CD4-positive, alpha-beta T cell treated with Interleukin-4 for 4 hours (primary cell): ENCODE measurements around the gene DACH2.
"Not testable (repeated sequence)": the region's sequence is repeated elsewhere in the genome, so short reads cannot be mapped to it uniquely, and the experiment has no call there.

ENCODE experiments used
- DNase-seq: peaks from one replicate; pipeline ENCODE4 v3.0.0-alpha.2; 2020

The DACH2 gene

GRCh38 chrX:86148024-86148511 lies at the start of gene DACH2:
Gene DACH2, plus strand, starts transcription at chrX:86148451.
- DNase-seq, result peak; percentile 16

- DNase-seq, result no peak
These were observed 45.9 kb upstream of the DACH2 start for GRCh38 chrX:86102341-86102740.

- no peak for DNase-seq
These were observed 45.2 kb upstream of the DACH2 start for GRCh38 chrX:86103061-86103460.

- no peak for DNase-seq
These were observed 43.7 kb upstream of the DACH2 start for GRCh38 chrX:86104526-86104925.

- DNase-seq, result no peak
These were observed 26.3 kb upstream of the DACH2 start for GRCh38 chrX:86121916-86122315.

GRCh38 chrX:86133761-86134160 lies 14.5 kb upstream of the DACH2 start:
- peak; percentile 2 for DNase-seq

GRCh38 chrX:86137071-86137470 lies 11.2 kb upstream of the DACH2 start:
- no peak for DNase-seq

- no peak for DNase-seq
These were observed 6.5 kb upstream of the DACH2 start for GRCh38 chrX:86141786-86142185.

- DNase-seq, result no peak
These were observed 2.1 kb upstream of the DACH2 start for GRCh38 chrX:86146102-86146501.

- no peak for DNase-seq
These were observed 343 bp downstream of the DACH2 start for GRCh38 chrX:86148594-86148993.

- no peak for DNase-seq
These were observed 868 bp downstream of the DACH2 start for GRCh38 chrX:86149119-86149518.

- DNase-seq, result no peak
These were observed 6.3 kb downstream of the DACH2 start for GRCh38 chrX:86154553-86154952.

GRCh38 chrX:86171366-86171765 lies 23.1 kb downstream of the DACH2 start:
- no peak for DNase-seq

- no peak for DNase-seq
These were observed 30.7 kb downstream of the DACH2 start for GRCh38 chrX:86178906-86179305.

- DNase-seq, result not testable (repeated sequence)
These were observed 33.1 kb downstream of the DACH2 start for GRCh38 chrX:86181325-86181724.

- DNase-seq, result no peak
These were observed 44.6 kb downstream of the DACH2 start for GRCh38 chrX:86192827-86193226.

- DNase-seq, result no peak
These were observed 46.5 kb downstream of the DACH2 start for GRCh38 chrX:86194758-86195157.

- no peak for DNase-seq
These were observed 47.1 kb downstream of the DACH2 start for GRCh38 chrX:86195343-86195742.

- no peak for DNase-seq
These were observed 49.6 kb downstream of the DACH2 start for GRCh38 chrX:86197815-86198214.

GRCh38 chrX:86210772-86211171 lies 62.5 kb downstream of the DACH2 start:
- no peak for DNase-seq

GRCh38 chrX:86215260-86215659 lies 67.0 kb downstream of the DACH2 start:
- DNase-seq, result no peak

GRCh38 chrX:86237482-86237881 lies 89.2 kb downstream of the DACH2 start:
- DNase-seq, result no peak

GRCh38 chrX:86241547-86241946 lies 93.3 kb downstream of the DACH2 start:
- no peak for DNase-seq

GRCh38 chrX:86263526-86263925 lies 115.3 kb downstream of the DACH2 start:
- DNase-seq, result no peak

GRCh38 chrX:86295293-86295692 lies 147.0 kb downstream of the DACH2 start:
- DNase-seq, result no peak

- DNase-seq, result no peak
These were observed 174.7 kb downstream of the DACH2 start for GRCh38 chrX:86322913-86323312.
